ENCODE data around the gene FAAH2.
"Not testable (repeated sequence)": the region's sequence is repeated elsewhere in the genome, so short reads cannot be mapped to it uniquely, and the experiment has no call there.

Gene FAAH2

DNA sequence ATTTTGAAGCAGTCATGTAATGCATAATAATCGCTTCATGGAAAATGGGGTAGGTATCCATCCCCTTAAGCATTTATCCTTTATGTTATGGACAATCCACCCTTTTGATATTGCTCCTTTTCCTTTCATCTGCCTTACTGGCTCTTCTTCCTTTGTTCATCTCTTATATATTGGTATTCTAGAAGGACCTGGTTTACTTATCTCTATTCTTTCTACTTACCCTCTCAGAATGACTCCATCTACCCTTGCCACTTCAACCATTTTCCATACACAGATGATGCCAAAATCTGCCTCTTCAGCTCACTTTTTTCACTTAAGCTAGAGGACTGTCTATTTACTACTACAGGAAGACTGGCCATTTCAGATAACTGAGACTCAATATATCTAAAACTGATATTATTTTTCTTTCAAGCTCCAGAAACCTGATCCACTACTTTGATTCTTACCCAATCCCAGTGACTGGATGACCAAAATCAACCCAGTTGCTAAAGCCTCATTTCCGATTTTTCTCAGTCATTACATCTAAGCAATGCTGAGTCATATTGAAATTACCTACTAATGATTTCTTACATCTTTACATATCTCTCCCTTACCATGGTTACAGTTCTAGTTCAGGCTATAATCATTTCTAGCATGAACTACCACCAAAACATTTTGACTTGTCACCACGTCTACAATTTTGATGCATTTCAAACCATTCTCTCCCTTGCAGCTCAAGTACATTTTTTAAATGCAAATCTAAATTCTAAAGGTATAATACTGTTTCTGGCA lies 93.7 kb downstream of the FAAH2 start:
- no peak for DNase-seq

DNA sequence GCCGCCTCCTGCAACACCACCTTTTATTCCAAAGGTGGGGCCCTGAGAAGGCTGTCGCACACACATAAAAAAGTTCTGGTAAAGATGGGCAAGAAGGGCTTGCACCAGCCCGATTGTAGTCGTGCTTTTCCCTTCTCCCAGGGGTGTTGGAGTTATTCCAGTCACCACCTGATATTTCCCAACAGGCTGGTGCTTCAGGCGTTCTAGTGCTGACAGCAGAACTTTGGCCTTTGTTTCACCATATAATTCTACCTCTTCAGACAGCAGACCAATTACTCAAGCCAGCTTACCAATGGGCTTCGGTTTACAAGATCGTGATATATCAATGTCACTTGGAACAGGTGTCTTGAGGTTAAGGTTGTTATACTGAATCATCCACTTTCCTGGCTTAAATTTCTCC lies 107.7 kb downstream of the FAAH2 start:
- DNase-seq, result not testable (repeated sequence)

DNA sequence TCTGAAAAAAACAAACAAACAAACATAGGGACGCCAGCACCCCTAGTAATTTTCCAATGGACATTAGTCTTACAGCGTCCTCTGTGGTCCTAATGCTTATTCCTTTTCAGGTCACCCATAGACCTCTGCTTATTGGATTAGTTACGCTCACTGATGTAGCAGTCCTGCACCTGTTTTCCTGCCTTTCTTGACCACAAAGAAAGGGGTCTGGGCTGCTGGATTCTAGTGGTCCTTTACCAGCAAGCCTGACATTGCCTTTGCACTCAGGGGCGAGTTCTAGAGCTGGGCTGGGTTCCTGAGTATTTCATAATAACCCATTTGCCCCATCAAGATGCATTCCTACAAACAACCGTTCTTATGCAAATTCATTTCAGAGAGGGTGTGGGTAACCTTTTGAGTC lies 116.7 kb downstream of the FAAH2 start:
- DNase-seq, result not testable (repeated sequence)

DNA sequence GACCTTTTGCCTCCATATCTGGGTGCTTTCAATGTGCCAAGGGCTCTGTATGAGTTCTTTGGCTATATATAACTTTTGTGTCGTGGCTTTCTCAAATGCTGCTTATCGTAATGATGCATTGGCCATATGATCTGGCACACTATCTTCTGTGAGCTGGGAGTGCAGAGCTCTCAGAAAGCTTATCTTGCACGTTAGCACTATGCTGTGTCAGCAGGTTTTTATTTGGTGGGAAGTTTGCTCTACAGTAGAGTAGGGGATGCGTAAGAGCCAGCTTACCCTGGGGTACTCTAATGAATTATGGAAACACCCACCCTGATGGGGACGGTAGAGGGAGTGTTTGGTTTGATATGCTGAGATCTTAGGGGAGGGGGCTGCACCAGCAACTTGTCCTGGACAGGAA lies 119.6 kb downstream of the FAAH2 start:
- no peak for DNase-seq

DNA sequence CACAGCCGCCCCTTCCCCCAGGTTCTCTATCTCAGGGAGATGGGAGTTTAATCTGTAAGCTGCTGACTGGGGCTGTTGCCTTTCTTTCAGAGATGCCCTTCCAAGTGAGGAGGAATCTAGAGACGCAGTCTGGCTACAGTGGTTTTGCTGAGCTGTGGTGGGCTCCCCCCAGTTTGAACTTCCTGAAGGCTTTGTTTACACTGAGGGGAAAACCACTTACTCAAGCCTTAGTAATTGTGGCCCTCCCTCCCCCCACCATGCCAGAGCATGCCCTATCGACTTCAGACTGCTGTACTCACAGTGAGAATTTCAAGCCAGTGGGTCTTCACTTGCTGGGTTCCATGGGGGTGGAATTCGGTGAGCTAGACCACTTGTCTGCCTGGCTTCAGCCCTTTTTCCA lies 131.3 kb downstream of the FAAH2 start:
- DNase-seq, result no peak

DNA sequence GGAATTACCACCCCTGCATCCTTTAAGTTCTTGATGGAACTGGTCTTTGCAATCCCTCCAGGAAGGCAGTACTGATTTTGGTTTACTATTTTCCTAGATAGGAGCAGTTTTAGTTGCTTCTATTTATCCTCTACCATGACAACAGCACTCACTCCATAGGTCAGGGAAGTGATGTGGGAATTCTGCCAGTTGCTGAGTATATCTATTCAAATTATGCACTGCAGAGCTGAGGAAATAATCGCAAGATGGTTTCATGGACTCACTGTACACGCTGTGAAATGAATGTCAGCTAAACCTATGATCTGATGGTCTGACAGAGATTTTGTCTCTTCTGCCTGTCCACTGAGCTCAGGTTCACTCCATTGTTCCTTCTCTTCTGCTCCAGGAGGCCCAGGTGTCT lies 135.8 kb downstream of the FAAH2 start:
- DNase-seq, result no peak

DNA sequence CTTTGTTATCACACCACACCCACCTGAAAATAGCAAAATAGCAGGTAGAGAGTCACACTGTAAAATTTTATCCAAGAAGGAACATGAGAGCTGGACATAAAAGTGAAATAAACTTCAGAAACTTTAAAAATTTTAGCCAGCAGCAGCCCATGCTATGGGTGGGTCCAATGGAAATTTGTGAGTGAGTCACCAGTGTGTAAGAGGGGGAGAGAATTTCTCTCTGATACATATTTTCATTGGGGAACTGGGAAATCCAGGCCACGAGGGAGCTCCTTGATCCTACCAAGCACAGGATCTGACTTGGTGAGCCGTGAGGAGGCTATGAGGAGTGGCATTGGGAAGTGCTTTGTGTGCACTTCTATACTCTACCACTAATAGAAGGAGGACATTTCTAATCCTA lies 136.3 kb downstream of the FAAH2 start:
- DNase-seq, result no peak

DNA sequence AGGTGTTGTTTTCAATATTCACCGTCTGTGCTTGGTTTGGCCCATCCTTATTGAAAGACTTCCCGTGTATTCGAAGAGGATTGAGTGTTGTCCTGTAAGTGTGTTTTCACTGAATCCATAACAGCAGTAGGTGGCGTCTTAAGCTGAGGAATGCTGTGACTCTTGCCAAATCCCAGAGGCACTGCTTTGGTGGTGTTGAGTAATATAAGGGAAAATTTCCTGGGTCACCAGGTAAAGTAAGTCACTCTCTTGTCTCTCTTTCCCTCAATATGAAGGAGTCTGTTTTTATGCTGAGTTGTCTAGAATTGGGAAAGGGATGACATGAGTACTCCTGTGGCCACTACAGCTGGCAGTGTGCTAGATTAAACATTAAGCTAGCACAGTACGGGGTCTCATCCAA lies 158.6 kb downstream of the FAAH2 start:
- DNase-seq, result no peak

DNA sequence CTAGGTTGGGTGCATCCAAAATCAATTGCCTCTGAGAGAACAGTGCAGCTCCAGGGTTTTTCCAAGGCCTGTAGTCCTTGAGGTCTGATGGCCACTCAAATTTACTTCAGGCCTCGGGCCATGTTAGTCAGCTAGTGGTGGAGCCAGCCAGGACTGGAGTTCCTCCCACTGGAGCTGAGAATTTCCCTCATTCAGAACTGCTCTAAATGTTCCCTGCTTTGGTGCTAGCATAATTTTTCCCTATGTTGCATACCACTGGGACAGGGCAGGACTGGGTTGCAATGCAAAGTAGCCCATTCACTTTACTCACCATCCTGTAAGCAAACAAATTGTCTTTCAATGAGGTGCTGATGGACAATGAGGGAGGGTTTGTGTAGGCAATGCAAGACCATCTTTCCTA lies 159.3 kb downstream of the FAAH2 start:
- DNase-seq, result no peak

DNA sequence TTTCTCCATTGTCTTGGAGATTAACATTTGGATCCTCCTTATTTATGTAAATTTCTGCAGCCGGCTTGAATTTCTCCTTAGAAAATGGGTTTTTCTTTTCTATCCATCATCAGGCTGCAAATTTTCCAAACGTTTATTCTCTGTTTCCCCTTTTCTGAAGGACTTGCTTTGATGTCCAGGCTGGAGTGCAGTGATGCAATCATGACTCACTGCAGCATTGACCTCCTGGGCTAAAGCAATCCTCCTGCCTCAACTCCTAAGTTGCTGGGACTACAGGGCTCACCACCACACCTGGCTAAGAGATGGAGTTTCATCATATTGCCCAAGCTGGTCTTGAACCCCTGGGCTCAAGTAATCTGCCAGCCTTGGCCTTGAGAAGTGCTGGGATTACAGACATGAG lies 161.3 kb downstream of the FAAH2 start:
- DNase-seq, result no peak

DNA sequence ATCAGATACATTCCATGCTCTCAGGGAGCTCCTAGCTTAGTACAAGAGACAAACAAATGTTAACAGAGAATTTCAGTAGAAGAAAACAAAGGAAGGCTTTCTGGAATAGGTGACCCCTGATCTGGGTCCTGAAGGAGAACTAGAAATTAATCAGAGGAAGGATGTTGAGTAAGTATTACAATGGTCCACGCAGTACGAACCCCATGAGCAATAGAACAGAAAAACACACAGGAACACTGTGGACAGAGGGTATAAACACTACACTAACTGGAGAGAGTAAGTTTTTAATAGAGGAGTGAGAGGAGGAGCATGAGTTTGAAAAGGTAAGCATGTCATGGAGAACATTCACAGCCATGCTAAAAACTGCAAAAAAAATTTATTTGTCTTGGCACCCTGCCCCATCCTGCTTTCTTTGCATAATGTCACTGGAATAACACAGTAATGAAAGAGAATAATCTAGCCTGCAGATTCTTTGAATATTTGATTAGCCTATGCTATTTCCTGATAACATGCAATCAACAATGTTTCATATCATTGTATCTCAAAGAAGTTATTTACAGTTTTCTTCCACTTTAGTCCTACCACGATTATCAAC lies 165.0 kb downstream of the FAAH2 start:
- DNase-seq, result no peak

DNA sequence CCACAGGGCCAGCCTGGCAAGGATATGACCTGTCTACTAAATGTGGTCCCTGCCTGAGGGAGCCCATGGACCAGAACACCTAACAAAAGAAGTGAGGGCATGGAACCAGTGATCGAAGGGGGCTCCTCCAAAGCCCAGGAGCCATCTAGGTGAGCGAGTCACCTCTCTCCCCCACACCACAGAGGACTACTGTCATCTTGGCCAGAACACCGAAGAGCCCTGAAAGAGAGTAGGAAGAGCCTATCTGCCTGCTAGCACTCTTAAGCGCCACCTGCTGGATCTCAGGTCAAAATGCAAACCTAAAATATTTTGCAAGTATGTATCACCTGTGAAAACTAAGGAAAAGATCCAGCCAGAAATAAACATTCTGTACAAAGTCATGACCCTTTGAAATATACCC lies 167.4 kb downstream of the FAAH2 start:
- DNase-seq, result no peak

DNA sequence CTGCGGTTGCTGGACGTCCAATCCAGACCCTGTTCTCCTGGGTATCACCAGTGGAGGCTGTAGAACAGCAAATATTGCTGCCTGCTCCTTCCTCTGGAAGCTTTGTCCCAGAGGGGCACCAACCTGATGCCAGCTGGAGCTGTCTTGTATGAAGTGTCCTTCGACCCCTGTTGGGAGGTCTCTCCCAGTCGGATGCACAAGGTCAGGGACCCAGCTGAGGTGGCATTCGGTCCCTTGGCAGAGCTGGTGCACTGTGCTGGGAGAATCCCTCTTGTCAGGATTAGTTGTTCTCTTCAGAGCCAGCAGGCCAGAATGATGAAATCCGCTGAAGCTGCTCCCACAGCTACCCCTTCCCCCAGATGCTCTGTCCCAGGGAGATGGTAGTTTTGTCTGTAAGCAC lies 195.0 kb downstream of the FAAH2 start:
- no peak for DNase-seq

DNA sequence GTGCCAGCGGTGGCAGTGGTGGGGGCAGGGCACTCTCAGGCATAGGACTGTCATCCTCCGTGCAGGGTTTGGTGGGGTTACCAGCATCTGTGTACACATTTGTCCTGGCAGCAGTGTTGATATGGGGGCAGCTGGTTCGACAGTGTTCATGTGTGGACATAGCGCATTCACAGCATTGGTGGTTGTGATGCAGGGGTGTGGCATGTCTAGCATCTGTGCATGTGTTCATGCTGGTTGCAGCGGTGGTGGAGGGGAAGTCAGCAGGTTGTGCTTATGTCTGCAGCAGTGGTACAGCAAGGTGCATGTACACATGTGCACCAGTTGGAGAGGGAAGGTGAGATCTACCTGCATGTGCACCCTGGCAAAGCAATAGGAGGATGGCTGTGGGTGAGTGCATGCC lies 230.0 kb downstream of the FAAH2 start:
- no peak for DNase-seq

DNA sequence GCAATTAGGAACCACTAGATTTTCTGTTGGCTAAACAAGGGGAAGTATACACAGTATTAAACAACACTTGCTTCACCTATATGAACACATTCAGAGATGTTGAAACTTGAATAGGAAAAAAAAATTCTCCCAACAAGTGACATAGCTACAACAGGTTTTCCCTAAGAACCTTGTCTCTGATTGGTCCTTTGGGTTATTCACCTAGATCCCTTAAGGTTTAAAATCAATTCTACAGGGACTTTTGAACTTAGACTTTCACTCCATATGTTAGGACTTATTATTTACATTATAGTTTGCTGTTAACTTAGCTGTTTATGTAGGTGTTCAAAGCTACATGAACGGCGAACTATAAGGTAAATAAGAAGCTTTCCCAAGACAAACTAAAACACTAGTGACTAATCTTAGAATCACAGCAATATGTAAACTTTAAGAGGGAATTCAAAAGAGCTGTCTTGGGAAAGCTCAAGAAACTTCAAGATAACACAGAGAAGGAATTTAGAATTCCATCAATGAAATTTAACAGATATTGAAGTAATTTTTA lies 233.1 kb downstream of the FAAH2 start:
- DNase-seq, result no peak

DNA sequence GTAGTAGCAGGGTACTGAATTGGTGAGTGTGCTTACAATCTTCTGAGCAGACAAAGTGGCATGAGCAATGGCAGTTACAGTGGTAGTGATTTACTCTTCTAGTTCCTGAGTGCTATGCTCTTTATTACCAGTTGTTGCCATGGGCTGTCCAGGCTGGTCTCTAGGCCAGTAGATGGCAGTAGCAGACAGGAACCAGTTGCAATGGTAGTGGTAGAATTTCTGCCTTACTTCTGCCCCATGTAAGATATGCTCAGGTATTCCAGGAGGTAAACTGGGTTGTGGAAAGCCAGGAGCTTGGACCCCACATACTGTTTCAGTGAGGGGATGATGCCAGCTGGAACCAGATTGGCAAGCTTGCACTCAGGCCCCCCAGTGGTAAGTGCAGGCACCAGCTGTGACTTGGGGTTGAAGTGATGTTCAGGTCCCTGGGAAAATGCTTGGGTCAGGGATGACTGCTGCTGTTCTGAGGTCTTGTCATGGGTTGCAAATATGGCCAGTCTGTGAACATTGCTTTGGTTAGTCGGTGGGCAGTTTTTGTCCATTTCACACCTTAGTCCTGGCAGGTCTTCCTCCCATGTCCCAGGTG lies 242.3 kb downstream of the FAAH2 start:
- DNase-seq, result no peak
